ENCODE measurements around the gene GOLGA2. TPM values are rescaled to one million over a fixed set of nuclear protein-coding genes. Genes with fewer than 3 reads are reported as not detected.

Gene GOLGA2
- total RNA-seq, 1 experiment from 2014 or later = 60.5 TPM

DNA sequence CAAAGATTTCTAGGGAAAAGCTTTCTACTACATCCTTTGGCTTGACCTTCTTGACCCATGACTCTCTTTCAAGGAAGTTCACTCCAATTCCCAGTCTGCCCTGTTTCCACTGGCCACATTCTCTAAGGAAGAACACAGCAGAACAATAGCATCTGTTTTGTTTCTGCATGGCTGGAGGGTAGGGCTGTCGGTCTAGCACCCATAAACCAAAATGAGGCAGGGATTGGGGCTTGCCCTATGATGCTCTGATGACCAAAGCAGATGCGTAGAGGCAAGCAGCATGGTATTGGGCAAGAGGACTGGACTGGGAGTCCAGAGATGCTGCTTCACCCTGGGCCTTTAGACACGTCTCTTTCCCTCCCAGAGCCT is 24.1 kb downstream of the GOLGA2 start:
- no peaks in the 10 kb centered on the region for H3K9me2 ChIP-seq (replicated peaks; ENCODE audit: low read length)
- no peak overlapping the region for H3K9ac ChIP-seq (ENCODE audit: low read length)
- no TSS peak for BruUV-seq (replicated peaks)
- H3K9me3 ChIP-seq (ENCODE audit: low read length) = no peaks in the 10 kb centered on the region
- TF ChIP-seq EZH2 (IDR thresholded peaks at IDR 0.05; ENCODE audit: low read length, unreplicated experiment) = no peak
- TF ChIP-seq, protein P1, sequence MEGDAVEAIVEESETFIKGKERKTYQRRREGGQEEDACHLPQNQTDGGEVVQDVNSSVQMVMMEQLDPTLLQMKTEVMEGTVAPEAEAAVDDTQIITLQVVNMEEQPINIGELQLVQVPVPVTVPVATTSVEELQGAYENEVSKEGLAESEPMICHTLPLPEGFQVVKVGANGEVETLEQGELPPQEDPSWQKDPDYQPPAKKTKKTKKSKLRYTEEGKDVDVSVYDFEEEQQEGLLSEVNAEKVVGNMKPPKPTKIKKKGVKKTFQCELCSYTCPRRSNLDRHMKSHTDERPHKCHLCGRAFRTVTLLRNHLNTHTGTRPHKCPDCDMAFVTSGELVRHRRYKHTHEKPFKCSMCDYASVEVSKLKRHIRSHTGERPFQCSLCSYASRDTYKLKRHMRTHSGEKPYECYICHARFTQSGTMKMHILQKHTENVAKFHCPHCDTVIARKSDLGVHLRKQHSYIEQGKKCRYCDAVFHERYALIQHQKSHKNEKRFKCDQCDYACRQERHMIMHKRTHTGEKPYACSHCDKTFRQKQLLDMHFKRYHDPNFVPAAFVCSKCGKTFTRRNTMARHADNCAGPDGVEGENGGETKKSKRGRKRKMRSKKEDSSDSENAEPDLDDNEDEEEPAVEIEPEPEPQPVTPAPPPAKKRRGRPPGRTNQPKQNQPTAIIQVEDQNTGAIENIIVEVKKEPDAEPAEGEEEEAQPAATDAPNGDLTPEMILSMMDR (conservative IDR thresholded peaks at IDR 0.05; ENCODE audit: low read depth, low read length) = no peak
- TF ChIP-seq EZH2phosphoT487 (IDR thresholded peaks at IDR 0.05; ENCODE audit: borderline replicate concordance, low read length) = no peak
- DNase-seq = no peak
- no peak overlapping the region for H2AFZ ChIP-seq (ENCODE audit: low read length)
- POLR2A ChIA-PET (ENCODE audit: unreplicated experiment) = no interaction called here
- intact Hi-C loops (cut with micrococcal nuclease) = loop anchor here (10.0 kb wide), 1 partner anchor 47 kb away; the partner anchor contains the start of gene DNM1
- no peak overlapping the region for H3K27ac ChIP-seq (ENCODE audit: low read length)
- H3K4me1 ChIP-seq (ENCODE audit: insufficient read depth, low read length) = no peaks in the 10 kb centered on the region
- CTCF ChIA-PET = no interaction called here
- H3K4me3 ChIP-seq (ENCODE audit: low read length) = no peak overlapping the region
- H3F3A ChIP-seq (ENCODE audit: low read length, unreplicated experiment) = no peaks in the 10 kb centered on the region
- no peaks in the 10 kb centered on the region for H3K79me2 ChIP-seq (ENCODE audit: low read length)
- no peak for ATAC-seq
- H3K27me3 ChIP-seq (ENCODE audit: low read length) = no peaks in the 10 kb centered on the region
- H3K36me3 ChIP-seq (ENCODE audit: low read depth, low read length) = no peaks in the 10 kb centered on the region
- H3K4me2 ChIP-seq (ENCODE audit: low read length) = no peak overlapping the region
- H4K20me1 ChIP-seq (ENCODE audit: low read length) = no peaks in the 10 kb centered on the region

DNA sequence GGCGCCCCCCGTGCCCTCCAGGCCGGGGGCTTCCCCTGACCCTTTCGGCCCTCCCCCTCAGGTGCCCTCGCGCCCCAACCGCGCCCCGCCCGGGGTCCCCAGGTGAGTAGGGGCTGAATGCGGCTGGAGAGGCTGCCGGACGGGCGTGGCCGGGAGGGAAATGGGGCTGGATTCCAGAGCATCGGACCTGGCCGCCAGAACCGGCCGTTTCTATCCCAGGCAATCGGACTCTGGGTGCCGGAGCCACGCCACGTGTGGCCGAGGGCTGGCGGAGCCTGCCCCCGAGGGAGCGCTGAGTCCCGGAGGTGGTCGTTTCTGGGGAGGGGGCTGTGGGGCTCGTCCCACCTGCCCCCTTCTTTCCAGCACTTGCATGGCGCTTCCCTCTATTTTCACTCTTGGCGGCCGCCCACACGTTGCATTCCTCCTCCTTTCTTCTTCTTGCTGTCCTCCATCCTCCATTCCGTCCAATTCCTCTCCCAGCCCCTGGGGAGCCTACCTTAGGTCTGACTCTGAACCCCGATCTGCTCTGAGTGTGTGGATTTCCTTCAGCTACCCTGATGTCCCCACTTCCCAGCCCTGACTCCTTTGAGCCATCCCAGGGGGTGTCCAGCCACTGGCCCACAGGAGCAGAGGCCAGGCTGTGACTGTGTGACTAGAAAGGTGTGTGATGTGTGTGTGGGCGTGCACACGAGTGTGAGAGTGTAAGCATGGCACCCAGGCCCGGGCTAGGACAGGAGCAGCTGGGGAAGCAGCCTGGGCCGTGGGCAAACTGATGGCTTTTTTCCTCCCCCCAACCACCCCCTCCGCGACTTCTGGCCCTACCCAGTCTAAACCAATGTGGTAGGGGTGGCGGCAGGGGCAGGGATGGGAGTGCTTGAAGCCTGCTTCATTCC is 24.7 kb downstream of the GOLGA2 start:
- Histone ChIP-seq H3K4me2 (ENCODE audit: low read length) (peak overlapping the region; percentile 37; the same call in 1 of the 2 replicates), H3K79me2 (ENCODE audit: low read length) (no peaks in the 10 kb centered on the region), H3K27ac (ENCODE audit: low read length) (no peak overlapping the region), H3K27me3 (ENCODE audit: low read length) (no peaks in the 10 kb centered on the region), H3K36me3 (ENCODE audit: low read depth, low read length) (no peaks in the 10 kb centered on the region), H3K9me3 (ENCODE audit: low read length) (no peaks in the 10 kb centered on the region), H3K4me3 (ENCODE audit: low read length) (no peak overlapping the region), H3K9me2 (replicated peaks; ENCODE audit: low read length) (no peaks in the 10 kb centered on the region), H2AFZ (ENCODE audit: low read length) (0 out of 2 replicates have a peak overlapping the region, but pooled peaks have one; percentile 30), H3F3A (ENCODE audit: low read length, unreplicated experiment) (no peaks in the 10 kb centered on the region), H4K20me1 (ENCODE audit: low read length) (no peaks in the 10 kb centered on the region), H3K9ac (ENCODE audit: low read length) (no peak overlapping the region), H3K4me1 (ENCODE audit: insufficient read depth, low read length) (no peaks in the 10 kb centered on the region)
- intact Hi-C loops (cut with micrococcal nuclease) = loop anchor here (10.0 kb wide), 1 partner anchor 46 kb away; the partner anchor contains the start of gene DNM1
- no TSS peak for BruUV-seq (replicated peaks)
- peak; percentile 7; the same call in 1 of the 2 replicates for ATAC-seq
- ChIA-PET POLR2A (ENCODE audit: unreplicated experiment) (no interaction called here), CTCF (no interaction called here)
- TF ChIP-seq EZH2 (IDR thresholded peaks at IDR 0.05; ENCODE audit: low read length, unreplicated experiment) (no peak), EZH2phosphoT487 (IDR thresholded peaks at IDR 0.05; ENCODE audit: borderline replicate concordance, low read length) (no peak)
- TF ChIP-seq, protein P1 (conservative IDR thresholded peaks at IDR 0.05; ENCODE audit: low read depth, low read length) = no peak
- no peak for DNase-seq

Measured in PC-3 (cell line).